Measurements from ENCODE around the gene ANKRD52. TPM values are rescaled to one million over a fixed set of nuclear protein-coding genes. Genes with fewer than 3 reads are reported as not detected.
"Not testable (repeated sequence)": the region's sequence is repeated elsewhere in the genome, so short reads cannot be mapped to it uniquely, and the experiment has no call there.

ANKRD52 gene
- total RNA-seq, 2 experiments from 2014 or later, result 23.6 to 25.6 TPM

GRCh38 chr12:56266693-56267442, 8.7 kb upstream of the ANKRD52 start, which contains the start of gene COQ10A:
TSS of gene COQ10A (plus strand) at chr12:56266942. CDS start at chr12:56267119, 177 bp downstream.
- peaks cover 16% of the 10 kb centered on the region for H3K4me1 Mint-ChIP-seq (ENCODE audit: low read depth)
- peak within 1 kb of the TSS; percentile 81 for H3K27ac Mint-ChIP-seq
- peaks cover 4% of the 10 kb centered on the region for H3K36me3 Mint-ChIP-seq (ENCODE audit: low read depth)
- CTCF ChIA-PET, result interaction anchor here (0.6 to 4.5 kb wide), 13 partner anchors 9 to 197 kb away, joined by 3 to 22 read pairs (median 4); partner anchors contain the start of genes ANKRD52, RNF41 and SMARCC2
- intact Hi-C loops (cut with micrococcal nuclease), result loop anchor here (1.0 to 2.0 kb wide), 4 partner anchors 9 to 201 kb away; partner anchors contain the start of genes ANKRD52 and SPRYD4
- H3K4me3 Mint-ChIP-seq, result peak within 1 kb of the TSS; percentile 89
- no peaks in the 10 kb centered on the region for H3K9me3 Mint-ChIP-seq
- no peaks in the 10 kb centered on the region for H3K27me3 Mint-ChIP-seq (ENCODE audit: low read depth)
- peak; percentile 90 for DNase-seq

GRCh38 chr12:56266068-56266692, 8.0 kb upstream of the ANKRD52 start:
- H3K27ac Mint-ChIP-seq, result peak overlapping the region; percentile 81
- DNase-seq; H3K9me3 Mint-ChIP-seq; H3K27me3 Mint-ChIP-seq (ENCODE audit: low read depth); H3K36me3 Mint-ChIP-seq (ENCODE audit: low read depth): not testable (repeated sequence)
- H3K4me1 Mint-ChIP-seq (ENCODE audit: low read depth), result peaks cover 16% of the 10 kb centered on the region
- intact Hi-C loops (cut with micrococcal nuclease), result loop anchor here (1.0 to 2.0 kb wide), 3 partner anchors 8 to 198 kb away; partner anchors contain the start of gene ANKRD52
- CTCF ChIA-PET, result interaction anchor here (0.6 to 4.5 kb wide), 13 partner anchors 8 to 198 kb away, joined by 3 to 22 read pairs (median 4); partner anchors contain the start of genes ANKRD52, RNF41 and SMARCC2
- H3K4me3 Mint-ChIP-seq, result peak overlapping the region; percentile 89

GRCh38 chr12:56262955-56263354, 4.8 kb upstream of the ANKRD52 start:
- H3K27me3 Mint-ChIP-seq (ENCODE audit: low read depth); H3K27ac Mint-ChIP-seq; intact Hi-C loops (cut with micrococcal nuclease); H3K9me3 Mint-ChIP-seq; H3K36me3 Mint-ChIP-seq (ENCODE audit: low read depth); H3K4me3 Mint-ChIP-seq: not testable (repeated sequence)
- H3K4me1 Mint-ChIP-seq (ENCODE audit: low read depth), result peaks cover 21% of the 10 kb centered on the region
- DNase-seq, result peak; percentile 42
- CTCF ChIA-PET, result interaction anchor here (0.6 to 1.3 kb wide), 3 partner anchors 98 to 486 kb away, joined by 3 to 4 read pairs (median 3); partner anchors contain the start of gene ESYT1

GRCh38 chr12:56261503-56262232, 3.5 kb upstream of the ANKRD52 start:
- CTCF ChIA-PET, result interaction anchor here (0.7 kb wide), 1 partner anchor 240 kb away, joined by 3 read pairs; no protein-coding TSS in a partner anchor
- no peaks in the 10 kb centered on the region for H3K36me3 Mint-ChIP-seq (ENCODE audit: low read depth)
- H3K4me1 Mint-ChIP-seq (ENCODE audit: low read depth), result peaks cover 20% of the 10 kb centered on the region
- intact Hi-C loops (cut with micrococcal nuclease), result no loop called here
- no peak overlapping the region for H3K4me3 Mint-ChIP-seq
- no peak overlapping the region for H3K27ac Mint-ChIP-seq
- H3K27me3 Mint-ChIP-seq (ENCODE audit: low read depth), result no peaks in the 10 kb centered on the region
- no peaks in the 10 kb centered on the region for H3K9me3 Mint-ChIP-seq
- no peak for DNase-seq

- no peak for DNase-seq
- Mint-ChIP-seq H3K9me3 (no peaks in the 10 kb centered on the region), H3K36me3 (ENCODE audit: low read depth) (peaks cover 2% of the 10 kb centered on the region), H3K4me1 (ENCODE audit: low read depth) (peaks cover 20% of the 10 kb centered on the region), H3K4me3 (no peak overlapping the region), H3K27ac (no peak overlapping the region), H3K27me3 (ENCODE audit: low read depth) (no peaks in the 10 kb centered on the region)
- CTCF ChIA-PET, result no interaction called here
- intact Hi-C loops (cut with micrococcal nuclease), result no loop called here
Measured at GRCh38 chr12:56260921-56261320, 2.7 kb upstream of the ANKRD52 start.

GRCh38 chr12:56260380-56260779, 2.2 kb upstream of the ANKRD52 start:
- intact Hi-C loops (cut with micrococcal nuclease), result no loop called here

GRCh38 chr12:56258820-56259183, 618 bp upstream of the ANKRD52 start:
- DNase-seq, result no peak
- Mint-ChIP-seq H3K4me1 (ENCODE audit: low read depth) (peaks cover 18% of the 10 kb centered on the region), H3K36me3 (ENCODE audit: low read depth) (peaks cover 10% of the 10 kb centered on the region), H3K27me3 (ENCODE audit: low read depth) (no peaks in the 10 kb centered on the region), H3K27ac (peak overlapping the region; percentile 59), H3K9me3 (no peaks in the 10 kb centered on the region), H3K4me3 (peak overlapping the region; percentile 82)
- CTCF ChIA-PET, result interaction anchor here (0.7 to 4.1 kb wide), 11 partner anchors 9 to 449 kb away, joined by 3 to 22 read pairs (median 6); partner anchors contain the start of genes COQ10A, ESYT1, RNF41 and ZC3H10
- intact Hi-C loops (cut with micrococcal nuclease), result loop anchor here (1.0 to 2.0 kb wide), 6 partner anchors 7 to 206 kb away; partner anchors contain the start of genes COQ10A, NABP2 and ZC3H10

More at GRCh38 chr12:56260380-56260779, 2.2 kb upstream of the ANKRD52 start:
- H3K4me1 Mint-ChIP-seq (ENCODE audit: low read depth), result peaks cover 18% of the 10 kb centered on the region
- no peak overlapping the region for H3K27ac Mint-ChIP-seq
- no peak overlapping the region for H3K4me3 Mint-ChIP-seq
- DNase-seq, result no peak
- peaks cover 3% of the 10 kb centered on the region for H3K36me3 Mint-ChIP-seq (ENCODE audit: low read depth)
- H3K9me3 Mint-ChIP-seq, result no peaks in the 10 kb centered on the region
- CTCF ChIA-PET, result no interaction called here
- no peaks in the 10 kb centered on the region for H3K27me3 Mint-ChIP-seq (ENCODE audit: low read depth)

- peak overlapping the region; percentile 57 for H3K27ac Mint-ChIP-seq
- DNase-seq, result peak; percentile 11
- H3K4me1 Mint-ChIP-seq (ENCODE audit: low read depth), result peaks cover 18% of the 10 kb centered on the region
Measured at GRCh38 chr12:56257491-56258067, 605 bp downstream of the ANKRD52 start.

GRCh38 chr12:56257071-56257470, 1.1 kb downstream of the ANKRD52 start:
- H3K9me3 Mint-ChIP-seq, result no peaks in the 10 kb centered on the region
- H3K4me1 Mint-ChIP-seq (ENCODE audit: low read depth), result peaks cover 18% of the 10 kb centered on the region
- peaks cover 12% of the 10 kb centered on the region for H3K36me3 Mint-ChIP-seq (ENCODE audit: low read depth)
- intact Hi-C loops (cut with micrococcal nuclease), result no loop called here
- peak overlapping the region; percentile 18 for H3K27ac Mint-ChIP-seq
- peak overlapping the region; percentile 83 for H3K4me3 Mint-ChIP-seq
- no peak for DNase-seq
- CTCF ChIA-PET, result interaction anchor here (0.6 to 4.1 kb wide), 10 partner anchors 8 to 245 kb away, joined by 3 to 22 read pairs (median 4); partner anchors contain the start of genes COQ10A and RNF41
- no peaks in the 10 kb centered on the region for H3K27me3 Mint-ChIP-seq (ENCODE audit: low read depth)

More at GRCh38 chr12:56257491-56258067, 605 bp downstream of the ANKRD52 start:
- Mint-ChIP-seq H3K4me3 (peak overlapping the region; percentile 83), H3K36me3 (ENCODE audit: low read depth) (peaks cover 10% of the 10 kb centered on the region), H3K9me3 (no peaks in the 10 kb centered on the region), H3K27me3 (ENCODE audit: low read depth) (no peaks in the 10 kb centered on the region)
- CTCF ChIA-PET, result interaction anchor here (0.7 to 4.1 kb wide), 16 partner anchors 7 to 540 kb away, joined by 3 to 22 read pairs (median 4); partner anchors contain the start of genes COQ10A, RNF41, SMARCC2 and ZC3H10
- intact Hi-C loops (cut with micrococcal nuclease), result loop anchor here (1.0 to 2.0 kb wide), 6 partner anchors 9 to 207 kb away; partner anchors contain the start of genes COQ10A, NABP2 and ZC3H10

GRCh38 chr12:56256326-56256960, 1.7 kb downstream of the ANKRD52 start:
- CTCF ChIA-PET, result interaction anchor here (0.6 to 4.1 kb wide), 10 partner anchors 7 to 246 kb away, joined by 3 to 22 read pairs (median 4); partner anchors contain the start of genes COQ10A and RNF41
- Mint-ChIP-seq H3K27me3 (ENCODE audit: low read depth) (no peaks in the 10 kb centered on the region), H3K4me3 (peak overlapping the region; percentile 83), H3K27ac (peak overlapping the region; percentile 10), H3K36me3 (ENCODE audit: low read depth) (peaks cover 17% of the 10 kb centered on the region), H3K4me1 (ENCODE audit: low read depth) (peaks cover 18% of the 10 kb centered on the region), H3K9me3 (no peaks in the 10 kb centered on the region)
- DNase-seq, result no peak
- intact Hi-C loops (cut with micrococcal nuclease), result no loop called here

GRCh38 chr12:56255671-56256070, 2.5 kb downstream of the ANKRD52 start:
- DNase-seq, result no peak
- Mint-ChIP-seq H3K27me3 (ENCODE audit: low read depth) (no peaks in the 10 kb centered on the region), H3K4me1 (ENCODE audit: low read depth) (peaks cover 18% of the 10 kb centered on the region), H3K27ac (no peak overlapping the region), H3K4me3 (no peak overlapping the region), H3K36me3 (ENCODE audit: low read depth) (peaks cover 19% of the 10 kb centered on the region), H3K9me3 (no peaks in the 10 kb centered on the region)
- intact Hi-C loops (cut with micrococcal nuclease), result no loop called here
- CTCF ChIA-PET, result interaction anchor here (2.3 kb wide), 1 partner anchor 33 kb away, joined by 6 read pairs; the partner anchor contains the start of gene RNF41
